Dermis blood vessel endothelial cell (primary cell): ENCODE measurements around the gene TLK1. TPM values are rescaled to one million over a fixed set of nuclear protein-coding genes. Genes with fewer than 3 reads are reported as not detected.
"Not testable (repeated sequence)": the region's sequence is repeated elsewhere in the genome, so short reads cannot be mapped to it uniquely, and the experiment has no call there.

Source experiments
- DNase-seq: peaks from one replicate; pipeline ENCODE4 v3.0.0; 2010
- total RNA-seq: library from RNA; depleted of rRNA; stranded (reverse); fragments of >200 nt; gene quantifications from 2 replicates; pipeline ENCODE4 v1.2.3, GENCODE V29; 2014

TLK1 gene
- total RNA-seq, 1 donor from 2014 or later, result 15.1 TPM

DNA sequence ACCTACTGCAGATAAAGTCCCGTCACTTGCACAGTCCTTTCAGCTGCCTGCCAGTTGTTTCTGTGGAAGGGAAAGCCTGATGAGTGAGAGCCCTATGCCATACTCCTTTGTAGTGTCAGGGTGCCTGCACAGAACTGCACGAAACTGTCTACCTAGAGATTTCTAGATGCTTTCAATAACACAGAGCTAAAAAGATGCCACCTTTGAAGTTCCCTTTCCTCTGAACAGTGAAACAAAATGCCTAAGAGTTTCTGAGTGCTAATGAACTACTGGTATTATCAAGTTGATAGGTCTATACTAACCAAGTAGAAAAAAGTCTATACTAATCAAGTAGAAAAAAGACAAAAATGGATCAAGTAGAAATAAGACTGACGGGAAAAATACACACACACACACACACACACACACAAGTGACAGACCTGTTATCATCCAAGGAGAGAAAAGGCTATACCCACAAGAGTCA, 79.0 kb downstream of the TLK1 start:
- no peak for DNase-seq

DNA sequence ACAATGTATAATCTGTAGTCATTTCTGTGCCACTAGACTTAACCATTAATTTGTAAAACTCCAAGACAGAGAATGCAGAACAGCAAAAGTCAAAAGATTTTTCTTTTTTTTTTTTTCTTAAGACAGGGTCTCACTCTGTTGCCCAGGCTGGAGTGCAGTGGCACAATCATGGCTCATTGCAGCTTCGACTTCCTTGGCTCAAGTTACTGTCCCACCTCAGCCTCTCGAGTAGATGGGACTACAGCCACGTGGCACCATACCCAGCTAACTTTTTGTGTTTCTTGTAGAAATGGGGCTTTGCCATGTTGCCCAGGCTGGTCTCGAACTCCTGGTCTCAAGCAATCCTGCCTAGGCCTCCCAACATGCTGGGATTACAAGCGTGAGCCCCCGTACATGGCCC, 80.1 kb downstream of the TLK1 start:
- no peak for DNase-seq

DNA sequence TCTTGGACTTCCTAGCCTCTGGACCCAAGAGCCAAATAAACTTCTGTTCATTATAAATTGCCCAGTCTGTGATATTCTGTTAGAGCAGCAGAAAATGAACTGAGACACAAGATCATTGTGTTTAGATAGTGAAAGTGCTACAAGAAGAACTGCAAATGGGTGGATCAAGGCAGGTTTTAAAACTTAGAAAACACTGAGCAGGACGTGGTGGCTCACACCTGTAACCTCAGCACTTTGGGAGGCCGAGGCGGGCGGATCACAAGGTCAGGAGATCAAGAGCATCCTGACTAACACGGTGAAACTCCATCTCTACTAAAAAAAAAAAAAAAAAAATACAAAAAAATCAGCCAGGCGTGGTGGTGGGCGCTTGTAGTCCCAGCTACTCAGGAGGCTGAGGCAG, 84.3 kb downstream of the TLK1 start:
- not testable (repeated sequence) for DNase-seq

DNA sequence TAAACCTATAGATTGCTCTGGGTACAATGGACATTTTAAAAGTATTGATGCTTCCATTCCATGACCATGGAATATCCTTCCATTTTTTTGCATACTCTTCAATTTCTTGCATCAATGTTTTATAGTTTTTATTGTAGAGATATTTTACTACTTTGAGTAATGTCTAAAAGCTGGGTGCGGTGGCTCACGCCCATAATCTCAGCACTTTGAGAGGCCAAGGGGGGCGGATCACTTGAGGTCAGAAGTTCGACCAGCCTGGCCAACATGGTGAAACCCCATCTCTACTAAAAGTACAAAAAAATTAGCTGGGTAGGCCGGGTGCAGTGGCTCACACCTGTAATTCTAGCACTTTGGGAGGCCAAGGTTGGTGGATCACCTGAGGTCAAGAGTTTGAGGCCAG, 88.5 kb downstream of the TLK1 start:
- no peak for DNase-seq

DNA sequence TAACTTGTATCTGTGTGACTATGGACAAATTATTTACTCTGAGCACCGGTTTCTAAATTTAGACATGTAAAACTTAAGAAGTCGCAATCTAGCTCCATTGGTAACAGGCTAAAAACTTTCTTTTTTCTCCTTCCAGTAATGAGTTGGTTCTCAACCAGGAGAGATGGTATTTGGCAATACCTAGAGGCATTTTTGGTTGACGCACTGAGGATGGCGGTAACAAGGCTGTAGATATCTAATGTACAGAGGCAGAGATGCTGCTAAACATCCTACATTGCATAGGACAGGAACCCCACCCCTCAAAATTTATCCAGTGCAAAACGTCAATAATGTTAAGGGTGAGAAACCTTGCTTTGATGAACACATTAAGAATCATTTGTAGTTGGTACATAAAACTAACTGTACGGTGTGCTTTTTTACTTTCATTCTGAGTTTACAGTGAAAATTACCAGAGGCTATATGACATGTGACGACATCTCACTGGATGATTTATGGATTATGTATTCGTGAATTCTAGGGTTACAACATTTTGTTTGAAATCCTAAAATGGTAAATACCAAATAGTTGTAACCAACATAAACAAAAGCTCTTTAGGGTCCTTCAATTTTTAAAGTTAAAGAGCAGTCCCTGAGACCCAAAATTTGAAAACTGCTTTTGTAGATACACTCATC, 91.3 kb downstream of the TLK1 start:
- no peak for DNase-seq

DNA sequence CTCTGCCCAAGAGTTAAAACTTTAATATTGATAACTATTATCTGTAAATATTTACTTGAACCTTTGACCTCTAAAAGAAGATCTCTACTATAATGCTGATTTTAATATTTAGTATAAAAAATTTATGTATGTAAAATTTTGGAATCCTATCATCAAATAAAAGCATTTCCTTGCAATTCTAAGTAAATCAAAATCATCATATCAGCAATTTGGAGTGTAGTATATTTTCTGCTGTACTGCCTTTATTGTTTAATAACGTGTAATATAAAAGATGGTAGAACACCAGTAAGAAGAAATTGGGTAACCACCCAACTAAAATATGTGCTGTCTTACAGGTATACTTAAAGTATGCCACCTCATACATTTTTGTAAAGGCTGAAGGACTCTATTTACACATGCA, 94.6 kb downstream of the TLK1 start:
- DNase-seq, result no peak

DNA sequence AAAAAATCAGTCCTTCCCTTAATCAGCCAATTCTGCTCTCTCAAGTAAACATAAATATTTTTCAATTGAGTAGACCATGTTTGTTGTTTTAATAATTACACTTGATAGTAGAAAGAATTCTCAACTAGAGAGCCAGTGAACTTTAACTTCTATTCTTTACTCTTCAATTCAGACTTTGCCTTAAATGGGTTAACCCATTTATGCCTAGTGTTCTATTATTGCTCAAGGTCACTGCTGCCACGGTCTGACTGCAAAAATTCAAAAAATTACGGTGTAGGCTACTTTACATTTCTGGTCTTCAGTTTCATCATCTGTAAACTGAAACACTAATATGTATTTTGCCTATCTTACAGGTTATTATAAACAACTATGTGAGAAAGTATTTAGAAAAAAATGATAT, 103.1 kb downstream of the TLK1 start:
- DNase-seq, result no peak

DNA sequence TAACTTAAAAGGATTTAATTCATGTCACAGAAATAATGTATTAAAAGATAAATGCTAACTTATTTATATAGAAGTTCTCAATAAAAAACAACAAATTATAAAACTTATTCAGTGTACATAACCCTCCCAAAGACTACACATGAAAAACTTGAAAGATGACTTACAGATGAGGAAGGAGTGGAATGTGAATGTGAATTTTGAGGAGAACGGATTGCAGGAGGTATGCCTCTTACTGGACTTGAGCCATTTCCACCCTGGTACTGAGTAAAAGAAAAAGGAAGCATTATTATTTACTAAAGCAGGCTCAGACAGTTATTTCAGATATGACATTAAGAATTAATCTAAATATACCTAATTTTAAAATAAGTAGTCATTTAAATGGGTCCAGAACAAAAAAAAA, 104.4 kb downstream of the TLK1 start:
- DNase-seq, result no peak

DNA sequence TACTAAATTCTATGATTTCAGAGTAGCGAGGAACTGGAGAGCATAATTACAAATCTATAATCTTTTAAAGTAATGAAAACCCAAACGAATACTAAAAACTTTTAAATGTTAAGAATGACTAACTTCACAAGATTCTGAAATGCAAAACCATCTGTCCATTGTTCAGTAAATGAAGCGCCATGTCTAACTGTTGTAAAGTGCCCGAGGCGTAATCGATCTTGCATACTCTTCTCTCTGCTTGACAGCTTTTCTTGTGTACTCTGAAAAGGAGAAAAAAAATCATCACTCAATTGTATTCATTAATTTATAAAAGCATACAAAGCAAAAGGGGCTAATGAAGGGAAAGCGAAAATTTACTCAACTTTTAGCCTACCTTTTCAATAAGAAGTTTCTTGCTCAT, 111.0 kb downstream of the TLK1 start:
- DNase-seq, result no peak

DNA sequence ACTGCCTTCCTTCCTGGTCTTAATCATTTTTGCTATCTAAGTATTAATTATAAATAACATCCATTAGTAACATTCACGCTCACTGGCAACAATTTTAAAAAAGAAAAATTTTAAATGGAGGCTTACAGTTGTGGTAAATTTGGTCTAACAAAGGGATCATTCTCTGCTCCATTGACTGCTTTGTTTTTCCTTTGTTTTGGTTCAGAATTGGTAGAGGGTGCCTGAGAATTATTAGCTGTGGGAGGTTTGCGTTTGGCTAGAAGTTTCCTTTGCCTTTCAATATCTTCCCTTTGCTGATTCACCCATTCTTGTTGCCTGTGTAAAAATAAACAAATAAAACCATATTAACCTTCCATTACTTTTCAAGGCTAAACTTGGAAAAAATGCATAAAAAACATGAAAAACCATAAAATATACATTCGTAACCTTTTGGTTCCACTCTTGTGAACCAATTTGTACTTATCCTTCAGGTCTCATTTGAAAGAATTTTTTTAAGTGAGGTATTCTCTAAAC, 114.6 kb downstream of the TLK1 start:
- no peak for DNase-seq

DNA sequence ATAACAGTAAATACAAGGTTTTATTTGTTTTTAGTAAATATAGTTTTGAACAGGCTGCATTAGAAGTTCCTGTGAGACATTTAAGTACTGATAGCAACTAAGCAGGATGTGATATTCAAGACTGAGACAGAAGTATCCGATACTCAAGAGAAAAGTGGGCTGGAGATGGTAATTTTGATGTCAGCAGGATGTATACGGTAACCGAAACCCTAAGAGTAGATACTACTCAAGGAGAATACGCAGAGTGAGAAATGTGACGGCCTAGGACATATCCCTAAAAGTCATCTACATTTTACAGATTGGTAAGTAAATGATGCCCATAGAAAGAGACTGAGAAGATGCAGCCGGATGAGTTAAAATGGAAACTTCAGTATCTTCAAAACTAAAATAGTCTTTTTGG, 116.3 kb downstream of the TLK1 start:
- DNase-seq, result no peak

DNA sequence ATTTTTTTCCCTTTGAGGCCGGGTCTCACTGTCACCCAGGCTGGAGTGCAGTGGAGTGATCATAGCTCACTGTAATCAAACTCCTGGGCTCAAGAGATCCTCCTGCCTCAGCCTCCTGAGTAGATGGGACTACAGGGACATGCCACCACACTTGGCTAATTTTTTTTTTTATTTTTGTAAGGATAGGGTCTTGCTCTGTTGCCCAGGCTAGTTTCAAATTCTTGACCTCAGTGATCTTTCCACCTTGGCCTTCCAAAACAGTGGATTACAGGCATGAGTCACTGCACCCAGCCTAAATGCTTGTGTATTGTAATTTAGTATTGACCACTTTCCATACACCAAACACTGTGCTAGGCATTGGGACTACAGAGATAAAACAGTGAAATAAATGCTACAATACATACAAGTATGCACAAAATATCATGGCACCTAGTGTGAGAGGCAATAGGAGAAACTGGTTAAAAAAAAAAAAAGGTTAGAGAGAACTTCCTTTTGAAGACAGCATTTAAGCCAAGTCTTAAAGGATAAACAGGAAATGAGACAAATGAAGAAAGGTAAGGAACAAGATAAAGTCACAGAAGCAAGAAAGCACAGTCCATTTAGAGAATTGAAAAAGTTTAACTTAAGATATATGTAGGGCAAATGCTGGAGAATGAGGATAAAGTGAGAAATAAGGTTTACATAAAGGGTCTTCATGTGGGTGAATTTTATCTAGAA, 118.3 kb downstream of the TLK1 start:
- DNase-seq, result no peak

DNA sequence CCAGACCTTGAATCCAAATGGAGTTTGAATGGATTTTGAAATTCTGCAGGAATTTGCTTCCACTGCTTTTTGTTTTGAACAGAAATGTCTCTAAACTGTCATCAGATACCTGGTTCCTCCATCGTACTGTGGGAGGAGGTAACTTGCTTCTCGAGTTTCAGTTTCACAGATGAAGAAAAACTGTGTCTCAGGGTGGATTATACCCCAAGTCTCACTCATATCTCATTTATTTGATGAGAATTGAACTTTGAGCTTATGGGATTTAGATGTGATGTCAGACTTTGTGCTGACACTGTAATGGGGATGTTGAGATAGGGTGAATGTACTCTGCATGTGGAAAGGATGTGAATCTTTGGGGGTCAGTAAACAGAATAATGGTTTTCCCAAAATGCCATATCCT, 124.2 kb downstream of the TLK1 start:
- DNase-seq, result no peak

DNA sequence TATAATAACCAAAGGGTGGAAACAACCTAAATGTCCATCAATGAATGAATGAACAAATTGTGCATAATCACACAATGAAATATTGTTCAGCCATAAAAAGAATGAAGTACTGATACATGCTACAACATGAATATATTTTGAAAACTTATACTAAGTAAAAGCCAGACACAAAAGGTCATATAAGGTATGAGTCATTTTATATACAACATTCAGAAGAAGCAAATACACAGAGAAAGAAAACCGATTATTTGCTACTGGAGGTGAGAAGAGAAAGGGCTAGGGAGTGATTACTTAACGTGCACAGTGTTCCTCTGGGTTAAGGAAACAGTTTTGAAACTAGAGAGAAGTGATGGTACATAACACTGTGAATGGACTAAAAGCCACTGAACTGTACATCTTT, 126.4 kb downstream of the TLK1 start:
- DNase-seq, result no peak

DNA sequence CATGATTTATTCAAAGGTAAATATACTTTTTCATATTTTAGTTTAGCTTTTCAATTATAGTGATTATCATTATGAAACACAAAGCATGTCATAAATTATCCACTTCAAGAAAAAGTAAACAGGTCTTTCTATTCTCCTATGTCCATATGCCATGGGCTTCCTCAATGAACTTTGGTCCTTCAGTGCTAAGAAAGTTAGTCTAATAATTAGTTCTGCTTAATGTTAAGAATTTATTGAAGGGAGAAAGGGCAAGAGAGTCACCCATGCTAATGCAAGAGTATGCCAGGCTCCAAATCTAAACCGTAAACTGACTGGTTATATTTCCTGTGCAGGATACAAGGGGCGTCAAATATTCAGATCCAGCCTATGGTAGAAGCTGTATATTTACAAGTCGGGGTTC, 135.5 kb downstream of the TLK1 start:
- DNase-seq, result no peak

DNA sequence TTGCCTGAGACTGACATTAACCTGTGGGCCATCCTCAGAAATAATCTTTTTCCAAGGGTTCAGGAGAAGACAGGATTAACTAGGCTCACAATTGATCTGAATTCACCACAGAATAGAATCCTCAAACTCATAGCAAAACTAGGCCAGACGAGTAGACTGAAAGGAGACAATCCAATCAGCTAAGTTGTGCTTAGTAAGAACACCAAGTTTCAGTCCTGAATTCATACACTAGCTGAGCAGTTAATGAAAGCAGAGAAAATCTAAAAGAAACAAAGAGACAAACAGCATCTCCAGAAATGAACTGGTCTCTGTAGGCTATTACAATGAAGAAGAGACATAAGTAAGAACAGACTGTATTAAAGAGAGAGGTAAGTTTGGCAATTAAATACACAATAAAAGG, 142.2 kb downstream of the TLK1 start:
- DNase-seq, result no peak

DNA sequence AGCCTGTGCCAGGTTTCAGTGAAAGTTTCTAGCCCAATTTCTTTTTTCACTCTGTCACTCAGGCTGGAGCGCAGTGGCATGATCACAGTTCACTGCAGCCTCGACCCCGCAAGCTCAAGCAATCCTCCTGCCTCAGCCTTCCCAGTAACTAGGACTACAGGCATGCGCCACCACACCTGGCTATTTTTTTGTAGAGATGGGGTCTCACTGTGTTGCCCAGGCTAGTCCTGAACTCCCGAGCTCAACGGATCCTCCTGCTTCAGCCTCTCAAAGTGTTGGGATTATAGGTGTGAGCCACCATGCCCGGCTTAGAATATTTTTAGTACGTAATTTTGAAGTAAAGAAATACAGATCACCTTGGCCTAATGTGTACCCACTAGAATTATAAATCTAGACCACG, 144.6 kb downstream of the TLK1 start:
- no peak for DNase-seq

DNA sequence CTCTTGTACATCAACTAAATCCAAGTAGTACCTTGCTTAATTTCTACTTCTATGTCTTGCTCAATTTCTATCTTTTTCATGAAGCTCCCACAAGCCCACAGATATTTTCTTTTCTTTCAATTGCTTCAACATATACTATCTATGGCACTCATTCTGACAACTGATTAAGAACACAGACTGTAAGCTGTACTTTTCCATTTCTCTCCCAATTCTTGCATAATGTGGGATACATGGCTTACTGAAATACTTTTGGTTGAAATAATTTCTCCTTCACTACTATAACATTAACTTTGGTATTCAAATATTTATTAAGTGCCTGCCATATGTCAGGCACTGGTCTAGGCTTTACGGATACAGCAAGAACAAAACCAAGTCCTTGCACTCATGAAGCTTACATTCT, 146.8 kb downstream of the TLK1 start:
- DNase-seq, result no peak

DNA sequence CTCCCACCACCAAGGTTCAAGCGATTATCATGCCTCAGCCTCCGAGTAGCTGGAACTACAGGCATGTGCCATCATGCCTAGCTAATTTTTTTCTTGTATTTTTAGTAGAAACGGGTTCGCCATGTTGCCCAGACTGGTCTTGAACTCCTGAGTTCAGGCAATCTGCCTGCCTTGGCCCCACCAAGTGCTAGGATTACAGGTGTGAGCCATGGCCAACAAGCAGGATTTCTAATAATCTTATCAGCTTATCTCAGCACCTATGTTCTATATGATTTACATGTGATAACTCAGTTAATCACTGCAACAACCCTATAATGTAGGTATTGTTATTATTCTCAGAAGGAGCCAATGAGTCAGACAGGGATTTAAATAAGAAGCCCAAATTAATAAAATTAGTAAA, 151.3 kb downstream of the TLK1 start:
- no peak for DNase-seq

DNA sequence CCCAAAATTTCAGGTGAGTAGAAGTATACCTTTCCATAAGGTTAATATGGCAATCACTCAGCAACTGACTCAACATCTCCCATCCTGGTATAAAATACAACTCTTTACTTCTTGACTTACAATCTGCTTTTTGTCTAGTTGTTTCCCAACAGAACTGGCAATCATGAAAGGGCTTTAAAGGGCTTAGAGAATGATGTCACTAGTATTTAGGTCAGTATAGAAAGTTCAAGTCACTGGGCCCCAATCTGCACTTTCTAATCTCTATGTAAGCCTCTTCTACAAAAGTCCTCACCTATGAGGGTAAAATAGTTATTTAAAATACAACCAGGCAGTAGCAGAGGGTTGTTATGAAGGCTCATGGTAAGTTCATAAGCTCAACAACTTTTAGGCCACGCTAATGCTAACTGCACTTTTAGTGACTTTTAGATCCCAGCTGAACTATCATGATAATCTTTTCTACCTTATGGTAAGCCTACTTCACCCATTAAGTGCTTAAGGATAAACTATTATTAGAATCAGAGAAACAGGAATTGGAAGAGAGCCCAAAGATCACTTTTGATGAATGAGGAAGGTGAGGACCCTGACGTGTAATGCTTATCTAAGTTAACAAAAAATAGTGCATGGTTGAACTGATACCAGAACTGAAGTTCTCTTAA, 152.0 kb downstream of the TLK1 start:
- no peak for DNase-seq

DNA sequence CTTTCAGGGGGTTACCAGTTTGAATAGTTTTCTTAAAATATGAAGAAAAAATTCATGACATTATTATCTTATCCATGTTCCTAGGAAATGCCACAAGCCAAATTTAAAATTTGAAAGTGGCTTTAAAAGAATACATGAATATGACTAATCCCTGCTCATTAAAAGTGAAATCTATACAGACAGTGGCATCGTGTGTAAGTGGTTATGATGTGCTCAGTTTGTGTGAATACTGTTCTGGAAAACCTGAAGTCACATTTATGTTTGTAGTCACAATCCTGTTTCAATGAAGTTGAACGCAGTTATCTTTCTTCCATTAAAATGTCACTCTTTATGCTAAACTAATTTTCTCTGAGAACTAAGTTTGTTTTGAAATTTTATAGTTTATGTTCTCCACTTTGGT, 155.9 kb downstream of the TLK1 start:
- DNase-seq, result no peak

DNA sequence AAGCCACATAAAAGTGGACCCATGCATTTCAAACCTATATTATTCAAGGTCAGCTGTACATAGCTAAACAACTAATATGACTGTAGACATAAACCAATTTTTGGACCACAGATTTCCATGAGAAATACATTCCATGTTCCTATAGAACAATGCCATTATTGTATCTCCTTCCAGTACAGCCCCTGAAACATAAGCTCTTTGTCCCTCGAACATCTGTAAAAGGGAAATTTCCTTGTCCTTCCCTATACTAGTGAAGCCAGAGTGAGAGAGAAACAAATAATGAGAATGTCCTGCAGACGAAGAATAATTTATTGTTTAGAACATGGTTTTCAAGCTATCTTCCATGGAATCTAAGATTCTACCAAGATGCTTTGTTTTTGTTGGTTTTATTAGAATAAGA, 156.3 kb downstream of the TLK1 start:
- DNase-seq, result no peak

DNA sequence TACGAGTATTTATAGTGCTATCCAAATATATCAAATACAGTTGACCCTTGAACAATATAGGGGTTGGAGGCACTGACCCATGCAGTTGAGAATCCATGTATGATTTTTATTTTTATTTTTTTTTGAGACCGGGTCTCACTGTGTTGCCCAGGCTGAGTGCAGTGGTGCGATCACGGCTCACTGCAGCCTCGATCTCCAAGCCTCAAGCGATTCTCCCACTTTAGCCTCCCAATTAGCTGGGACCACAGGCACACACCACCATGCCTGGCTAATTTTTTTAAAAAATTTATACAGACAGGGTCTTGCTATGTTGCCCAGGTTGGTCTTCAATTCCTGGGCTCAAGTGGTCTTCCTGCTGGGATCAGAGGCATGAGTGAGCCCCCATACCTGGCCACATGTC, 161.0 kb downstream of the TLK1 start:
- no peak for DNase-seq
